IMR-90 (cell line): ENCODE results near the gene FAM174B. TPM values are rescaled to one million over a fixed set of nuclear protein-coding genes. Genes with fewer than 3 reads are reported as not detected.

Source experiments
- ATAC-seq: fragments of 200-7000 bp; cut with Tn5 transposase; 2 replicates; pipeline ENCODE4 v1.9.1; 2020; ENCODE audit warnings: low read depth, mild to moderate bottlenecking, moderate library complexity
- BruUV-seq: library from RNA; stranded (reverse); fragments of 400-500 nt; replicated peaks from 2 replicates; lab custom pipeline; 2021; lab: Mats Ljungman, UMichigan
- CTCF ChIA-PET: fragments of 300-600 bp; formaldehyde crosslinking; extraction: SDS; loops from one replicate; lab custom pipeline; 2021; ENCODE audit warnings: antibody characterized with exemption; lab: Yijun Ruan, JAX
- POLR2A ChIA-PET: fragments of 300-600 bp; sonication (Branson Sonifier 250); formaldehyde crosslinking; loops from one replicate; lab custom pipeline; 2022; ENCODE audit warnings: antibody characterized with exemption; ENCODE audit not compliant: unreplicated experiment; lab: Charles Lee
- DNase-seq: peaks from one replicate; pipeline ENCODE4 v3.0.0; 2013
- H2AFZ ChIP-seq: replicated peaks from 2 replicates; pipeline ENCODE3; 2013; ENCODE audit warnings: low read length, mild to moderate bottlenecking; ENCODE audit not compliant: poor library complexity
- H2AK5ac ChIP-seq: 2 replicates; pipeline ENCODE4 v1.6.1; 2013; ENCODE audit warnings: low read depth, low read length, inconsistent platforms
- H2AK9ac ChIP-seq: replicated peaks from 2 replicates; pipeline ENCODE3; 2013; ENCODE audit warnings: mild to moderate bottlenecking, low read depth, low read length, moderate library complexity; ENCODE audit not compliant: poor library complexity
- H2BK120ac ChIP-seq: 2 replicates; pipeline ENCODE4 v1.6.1; 2013; ENCODE audit warnings: low read depth, low read length, inconsistent platforms
- H2BK15ac ChIP-seq: 3 replicates; pipeline ENCODE4 v1.6.1; 2013; ENCODE audit warnings: low read depth, low read length, inconsistent platforms
- H2BK20ac ChIP-seq: 2 replicates; pipeline ENCODE4 v1.6.1; 2013; ENCODE audit warnings: low read depth, mild to moderate bottlenecking, inconsistent platforms, low read length, moderate library complexity
- H2BK5ac ChIP-seq: 2 replicates; pipeline ENCODE4 v1.6.1; 2013; ENCODE audit warnings: mild to moderate bottlenecking, low read depth, low read length, inconsistent platforms; ENCODE audit not compliant: poor library complexity, severe bottlenecking
- H3K14ac ChIP-seq: replicated peaks from 2 replicates; pipeline ENCODE4 v1.6.1; 2013; ENCODE audit warnings: low read depth, low read length, inconsistent platforms
- H3K18ac ChIP-seq: 2 replicates; pipeline ENCODE4 v1.6.1; 2013; ENCODE audit warnings: low read depth, low read length, control low read depth
- H3K23ac ChIP-seq: 2 replicates; pipeline ENCODE4 v1.6.1; 2013; ENCODE audit warnings: low read depth, low read length, inconsistent platforms
- H3K27ac ChIP-seq: 2 replicates; pipeline ENCODE4 v1.5.1; 2013; ENCODE audit warnings: mild to moderate bottlenecking, control low read depth, low read length; ENCODE audit not compliant: insufficient read depth
- H3K27me3 ChIP-seq: 2 replicates; pipeline ENCODE4 v1.6.1; 2013; ENCODE audit warnings: low read length; ENCODE audit not compliant: control insufficient read depth, insufficient read depth
- H3K36me3 ChIP-seq: 2 replicates; pipeline ENCODE4 v1.6.1; 2013; ENCODE audit warnings: low read length, mixed read lengths; ENCODE audit not compliant: control insufficient read depth, insufficient read depth
- H3K4ac ChIP-seq: 2 replicates; pipeline ENCODE4 v1.6.1; 2013; ENCODE audit warnings: low read depth, low read length, inconsistent platforms
- H3K4me1 ChIP-seq: 2 replicates; pipeline ENCODE4 v1.6.1; 2013; ENCODE audit warnings: low read length, mixed read lengths; ENCODE audit not compliant: control insufficient read depth, insufficient read depth
- H3K4me2 ChIP-seq: 2 replicates; pipeline ENCODE4 v1.6.1; 2013; ENCODE audit warnings: low read depth, mild to moderate bottlenecking, control low read depth, low read length, moderate library complexity
- H3K4me3 ChIP-seq: 2 replicates; pipeline ENCODE4 v1.5.1; 2013; ENCODE audit warnings: low read depth, mild to moderate bottlenecking, control low read depth, low read length, moderate library complexity; ENCODE audit not compliant: insufficient read depth
- H3K56ac ChIP-seq: 2 replicates; pipeline ENCODE4 v1.6.1; 2013; ENCODE audit warnings: low read length, inconsistent platforms; ENCODE audit not compliant: insufficient read depth; ENCODE audit errors: extremely low read depth
- H3K79me1 ChIP-seq, 2 experiments: 2 replicates each; pipeline ENCODE4 v1.6.1; 2013; ENCODE audit warnings: low read length in 2 of 2, inconsistent platforms in 1 of 2, low read depth in 1 of 2
- H3K9ac ChIP-seq: 2 replicates; pipeline ENCODE4 v1.6.1; 2013; ENCODE audit warnings: low read depth, low read length, control low read depth
- H3K9me1 ChIP-seq: 2 replicates; pipeline ENCODE4 v1.6.1; 2013; ENCODE audit warnings: low read length, inconsistent platforms; ENCODE audit not compliant: insufficient read depth
- H3K9me3 ChIP-seq: 2 replicates; pipeline ENCODE4 v1.6.1; 2013; ENCODE audit warnings: low read length; ENCODE audit not compliant: control insufficient read depth, insufficient read depth
- H4K20me1 ChIP-seq: 2 replicates; pipeline ENCODE4 v1.6.1; 2013; ENCODE audit warnings: low read length, inconsistent platforms; ENCODE audit not compliant: insufficient read depth
- H4K5ac ChIP-seq: 2 replicates; pipeline ENCODE4 v1.6.1; 2013; ENCODE audit warnings: mild to moderate bottlenecking, low read depth, low read length, control low read depth
- H4K8ac ChIP-seq, 2 experiments: 2 replicates each; pipeline ENCODE4 v1.6.1; 2013; ENCODE audit warnings: low read depth in 2 of 2, low read length in 2 of 2, control low read depth in 1 of 2, inconsistent platforms in 1 of 2
- H4K91ac ChIP-seq: 2 replicates; pipeline ENCODE4 v1.6.1; 2013; ENCODE audit warnings: low read depth, low read length, inconsistent platforms; ENCODE audit not compliant: insufficient read depth
- POLR2A ChIP-seq: IDR thresholded peaks from 2 replicates; pipeline ENCODE4 v1.6.1; 2012; ENCODE audit warnings: mild to moderate bottlenecking, low read depth, low read length
- RAD21 ChIP-seq: IDR thresholded peaks from 2 replicates; pipeline ENCODE4 v1.6.1; 2012; ENCODE audit warnings: low read length, improper control_type of control experiment
- RCOR1 ChIP-seq: IDR thresholded peaks from 2 replicates; pipeline ENCODE4 v1.6.1; 2012; ENCODE audit warnings: mild to moderate bottlenecking, low read length, improper control_type of control experiment; ENCODE audit not compliant: insufficient replicate concordance
- SMC3 ChIP-seq: fragments of 150-350 bp; IDR thresholded peaks from 2 replicates; pipeline ENCODE4 v1.6.1; 2016; ENCODE audit warnings: low read depth, mild to moderate bottlenecking, antibody characterized with exemption, low read length, moderate library complexity
- WGBS, 2 experiments: methylation state at CpG; one replicate each; pipeline versions ENCODE4 v1.1.5 to v1.1.7; 2013; ENCODE audit warnings: missing lambda C conversion rate in 2 of 2; ENCODE audit not compliant: insufficient read length in 1 of 2; ENCODE audit errors: extremely low coverage in 2 of 2; 5-methylcytosine and 5-hydroxymethylcytosine counted together
- dilution Hi-C: fragments of 300-500 bp; cut with HindIII; formaldehyde crosslinking; loops from one replicate; pipeline ENCODE4 v1.14.3; 2018; ENCODE audit warnings: low sequenced_read_pairs; ENCODE audit not compliant: unreplicated experiment
- in situ Hi-C: fragments of 300-500 bp; cut with MboI; formaldehyde crosslinking; loops from 3 replicates; pipeline ENCODE4 v1.14.3; 2019; ENCODE audit warnings: low sequenced_read_pairs, inconsistent platforms, mixed read lengths
- intact Hi-C: fragments of 100-400 bp; cut with micrococcal nuclease; formaldehyde crosslinking; loops from 2 replicates; pipeline ENCODE4 v1.10.0; 2022
- polyA plus RNA-seq, 3 experiments: library from polyadenylated mRNA; depleted of rRNA; stranded (reverse); fragments of >200 nt; gene quantifications; 2 replicates each; pipeline ENCODE4 v1.2.3, GENCODE V29; 2012; ENCODE audit warnings: low replicate concordance in 1 of 3
- total RNA-seq: library from RNA; depleted of rRNA; stranded (reverse); fragments of >200 nt; gene quantifications from 2 replicates; pipeline ENCODE4 v1.2.3, GENCODE V29; 2012

Gene FAM174B
- total and polyA plus RNA-seq, 2 of the 4 experiments (the other 2 are of a cell fraction) = 0.18 to 0.56 TPM

DNA sequence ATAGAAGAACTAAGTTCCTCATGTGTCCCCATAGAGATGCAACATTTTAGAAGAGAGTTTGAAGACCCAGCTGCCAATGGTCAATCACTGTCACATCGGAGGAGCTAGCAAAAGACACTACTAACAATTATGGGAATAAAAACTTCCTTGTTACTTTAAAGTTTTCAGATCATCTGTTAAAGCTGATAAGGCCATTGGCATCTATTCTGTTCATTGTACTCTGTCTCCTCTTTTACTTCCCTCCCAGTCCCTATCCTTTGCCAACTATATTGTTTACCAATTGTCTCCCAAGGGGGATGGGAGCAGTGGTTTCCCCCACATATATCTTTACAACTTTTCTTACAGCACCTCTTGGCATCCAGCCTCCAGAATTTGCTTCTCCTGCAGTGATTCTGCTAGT lies 81.0 kb downstream of the FAM174B start:
- Histone ChIP-seq H4K91ac (no peak overlapping the region), H2BK5ac (no peak overlapping the region), H3K36me3 (no peaks in the 10 kb centered on the region), H3K9me3 (no peaks in the 10 kb centered on the region), H2BK15ac (no peak overlapping the region), H4K8ac (no peak overlapping the region), H4K5ac (no peak overlapping the region), H3K14ac (no peak overlapping the region), H2AK9ac (no peak overlapping the region), H3K23ac (no peak overlapping the region), H2BK20ac (no peak overlapping the region), H3K4me3 (no peak overlapping the region), H2AK5ac (no peak overlapping the region), H3K27me3 (no peaks in the 10 kb centered on the region; the same call in 1 of the 2 replicates), H4K20me1 (no peaks in the 10 kb centered on the region), H3K4ac (no peak overlapping the region), H3K9me1 (no peaks in the 10 kb centered on the region), H3K27ac (no peak overlapping the region), H2BK120ac (no peak overlapping the region), H3K9ac (no peak overlapping the region), H3K4me1 (no peaks in the 10 kb centered on the region), H3K4me2 (no peak overlapping the region), H3K18ac (no peak overlapping the region), H3K79me1 (no peaks in the 10 kb centered on the region), H2AFZ (no peak overlapping the region), H3K56ac (no peak overlapping the region)
- POLR2A ChIA-PET = no interaction called here
- ATAC-seq = no peak
- BruUV-seq = no TSS peak
- no CpG with 5 or more reads among the region's 1 CpG for WGBS, 2 experiments
- TF ChIP-seq RCOR1 (no peak), RAD21 (no peak), SMC3 (no peak), POLR2A (no peak)
- CTCF ChIA-PET = interaction anchor here (0.6 kb wide), 1 partner anchor 225 kb away, joined by 3 read pairs; no protein-coding TSS in a partner anchor
- no peak for DNase-seq
- dilution Hi-C loops (no loop called here), in situ Hi-C loops (no loop called here), intact Hi-C loops (no loop called here)
